IPS-NIHi7 (cell line): ENCODE data around the gene FFAR3.
"Not testable (repeated sequence)": the region's sequence is repeated elsewhere in the genome, so short reads cannot be mapped to it uniquely, and the experiment has no call there.

ENCODE experiments used
- DNase-seq: peaks from one replicate; pipeline ENCODE4 v3.0.0; 2012; ENCODE audit warnings: mixed read lengths; ENCODE audit errors: extremely low spot score

Gene FFAR3

GRCh38 chr19:35375505-35376307, 17.4 kb downstream of the FFAR3 start:
- DNase-seq, result no peak

- no peak for DNase-seq
Measured at GRCh38 chr19:35377656-35378055, 19.4 kb downstream of the FFAR3 start.

GRCh38 chr19:35378356-35378755, 20.1 kb downstream of the FFAR3 start:
- no peak for DNase-seq

- not testable (repeated sequence) for DNase-seq
Measured at GRCh38 chr19:35379545-35379944, 21.3 kb downstream of the FFAR3 start.

DNA sequence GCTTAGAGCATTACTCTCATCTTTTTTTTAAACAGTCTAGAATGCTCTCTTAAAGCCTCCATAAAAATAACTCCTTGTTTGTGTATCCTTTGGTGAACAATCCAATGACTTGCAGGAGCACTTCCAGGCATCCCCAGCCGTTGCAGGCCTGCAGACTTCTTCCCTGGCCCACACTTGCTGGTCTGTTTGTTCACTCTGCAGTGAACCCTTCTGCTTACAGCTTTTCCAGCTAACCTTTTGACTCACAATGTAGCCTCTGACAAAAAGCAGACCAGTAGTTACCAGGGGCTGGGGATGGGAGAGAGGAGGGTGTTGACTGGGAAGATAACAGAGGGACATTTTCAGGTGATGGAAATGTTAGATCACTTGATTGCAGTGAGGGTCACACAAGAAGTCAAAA, 21.7 kb downstream of the FFAR3 start:
- no peak for DNase-seq

- no peak for DNase-seq
Measured at GRCh38 chr19:35380450-35381124, 22.3 kb downstream of the FFAR3 start.

DNA sequence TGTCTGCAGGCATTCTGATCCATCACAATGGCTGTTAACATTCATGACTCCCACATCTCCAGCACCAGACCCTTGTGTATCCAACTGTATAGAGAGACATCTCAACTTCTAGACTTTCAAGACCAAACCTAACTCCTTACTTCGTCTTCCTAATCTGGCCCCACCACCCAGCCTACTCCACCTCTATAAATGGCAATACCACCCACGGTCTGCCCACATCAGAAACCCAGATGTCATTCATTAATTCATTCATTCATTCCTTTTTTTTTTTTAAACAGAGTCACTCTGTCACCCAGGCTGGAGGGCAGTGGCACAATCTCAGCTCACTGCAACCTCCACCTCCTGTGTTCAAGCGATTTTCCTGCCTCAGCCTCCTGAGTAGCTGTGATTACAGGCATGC, 23.1 kb downstream of the FFAR3 start:
- DNase-seq, result no peak

- no peak for DNase-seq
Measured at GRCh38 chr19:35381926-35382325, 23.7 kb downstream of the FFAR3 start.

DNA sequence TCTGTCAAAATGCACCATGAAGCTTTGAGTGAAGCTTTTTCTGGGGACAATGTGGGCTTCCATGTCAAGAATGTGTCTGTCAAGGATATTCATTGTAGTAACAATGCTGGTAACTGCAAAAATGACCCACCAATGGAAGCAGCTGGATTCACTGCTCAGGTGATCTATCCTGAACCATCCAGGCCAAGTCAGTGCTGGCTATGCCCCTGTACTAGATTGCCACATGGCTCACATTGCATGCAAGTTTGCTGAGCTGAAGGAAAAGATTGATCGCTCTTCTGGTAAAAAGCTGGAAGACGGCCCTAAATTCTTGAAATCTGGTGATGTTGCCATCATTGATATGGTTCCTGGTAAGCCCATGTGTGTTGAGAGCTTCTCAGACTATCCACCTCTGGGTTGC, 25.3 kb downstream of the FFAR3 start:
- no peak for DNase-seq

DNA sequence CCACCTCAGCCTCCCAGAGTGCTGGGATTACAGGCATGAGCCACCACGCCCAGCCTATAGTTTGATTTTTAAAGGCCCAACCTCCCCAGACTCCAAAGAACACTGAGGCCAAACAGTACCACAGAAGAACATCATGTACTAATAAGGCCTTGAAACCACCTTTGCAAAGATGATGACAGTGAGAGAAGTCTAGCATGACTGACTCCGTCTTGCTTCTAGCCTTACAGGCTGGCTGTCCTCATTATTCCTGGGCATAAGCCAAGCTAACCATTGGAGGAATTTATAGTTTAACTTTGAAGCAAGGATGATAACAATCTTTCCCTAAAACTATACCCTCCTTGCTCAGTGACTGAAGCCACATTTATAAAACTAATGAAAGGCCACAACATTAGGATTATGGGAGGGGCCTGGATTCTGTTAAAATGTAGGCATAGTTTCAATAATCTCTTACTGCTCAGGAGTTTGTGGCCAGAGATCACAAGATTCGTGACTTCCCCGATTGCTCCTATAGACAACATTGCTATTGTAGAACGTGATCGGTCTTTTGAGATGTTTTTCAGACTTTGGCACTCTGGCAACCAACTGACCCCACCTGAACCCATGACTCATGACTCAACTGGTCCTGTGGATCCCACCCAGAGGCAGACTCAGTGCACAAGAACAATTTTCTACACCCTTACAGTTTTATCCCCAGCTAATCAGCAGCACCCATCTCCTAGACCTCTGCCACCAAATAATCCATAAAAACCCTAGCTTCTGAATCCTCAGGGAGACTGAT, 30.2 kb downstream of the FFAR3 start:
- DNase-seq, result no peak

DNA sequence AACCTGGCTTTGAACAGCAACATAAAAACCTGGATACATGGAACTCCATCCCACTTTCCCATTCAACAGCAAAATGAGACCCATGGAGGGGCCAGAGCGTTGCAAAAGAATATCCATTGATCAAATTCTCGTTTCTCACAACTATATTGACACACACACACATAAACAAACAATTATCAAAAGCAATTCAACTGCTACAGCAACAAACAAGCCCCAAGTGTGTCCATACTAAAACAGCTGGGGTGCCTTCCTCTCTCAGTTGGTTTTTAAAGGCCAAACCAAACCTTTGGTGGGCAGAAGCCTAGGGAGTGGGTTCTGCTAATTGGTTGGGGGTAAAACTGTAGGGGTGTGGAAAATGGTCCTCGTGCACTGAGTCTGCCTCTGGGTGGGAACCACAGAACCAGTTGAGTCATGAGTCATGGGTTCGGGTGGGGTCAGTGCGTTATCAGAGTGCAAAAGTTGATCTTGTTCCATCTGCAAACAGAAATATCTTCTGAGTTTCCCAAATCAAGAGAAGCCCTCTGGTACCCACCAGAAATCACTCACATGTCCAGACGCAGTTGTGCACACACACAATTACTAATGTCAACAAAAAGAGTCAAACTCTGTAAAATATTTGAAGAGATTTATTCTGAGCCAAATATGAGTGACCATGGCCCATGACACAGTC, 31.1 kb downstream of the FFAR3 start:
- DNase-seq, result no peak

DNA sequence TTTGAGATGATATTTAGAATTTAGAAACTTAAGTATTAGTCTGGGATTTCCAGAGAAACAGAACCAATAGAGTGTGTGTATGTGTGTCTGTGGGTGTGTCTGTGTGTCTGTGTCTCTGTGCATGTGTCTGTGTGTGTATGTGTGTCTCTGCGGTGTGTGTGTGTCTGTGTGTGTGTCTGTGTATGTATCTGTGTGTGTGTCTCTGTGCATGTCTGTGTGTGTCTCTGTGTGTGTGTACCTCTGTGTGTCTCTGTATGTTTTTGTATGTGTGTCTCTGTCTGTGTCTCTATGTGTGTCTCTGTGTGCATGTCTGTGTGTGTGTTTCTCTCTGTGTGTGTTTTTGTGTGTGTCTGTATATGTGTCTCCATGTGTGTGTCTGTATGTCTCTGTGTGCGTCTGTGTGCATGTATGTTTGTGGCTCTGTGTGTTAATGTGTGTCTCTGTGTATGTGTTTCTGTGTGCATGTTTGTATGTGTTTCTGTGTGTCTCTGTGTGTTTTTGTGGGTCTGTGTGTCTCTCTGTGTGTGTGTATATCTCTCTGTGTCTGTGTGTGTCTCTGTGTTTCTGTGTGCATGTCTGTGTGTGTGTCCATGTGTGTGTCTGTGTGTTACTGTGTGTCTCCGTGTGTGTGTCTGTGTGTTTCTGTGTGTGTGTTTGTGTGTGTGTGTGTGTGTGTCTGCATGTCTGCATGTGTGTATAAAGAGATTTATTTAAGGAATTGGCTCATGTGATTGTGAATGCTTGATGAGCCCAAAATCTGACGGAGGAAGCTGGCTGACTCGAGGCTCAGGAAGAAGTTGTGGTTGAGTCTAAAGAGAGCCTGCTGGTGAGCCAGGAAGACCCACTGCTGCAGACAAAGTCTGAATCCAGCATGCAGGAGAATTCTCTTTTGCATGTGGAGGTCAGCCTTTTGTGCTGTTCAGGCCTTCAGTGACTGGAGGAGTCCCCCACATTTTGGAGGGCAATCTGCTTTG, 34.8 kb downstream of the FFAR3 start:
- DNase-seq, result no peak

- DNase-seq, result peak; percentile 43
Measured at GRCh38 chr19:35395382-35396199, 37.3 kb downstream of the FFAR3 start.

GRCh38 chr19:35396240-35396885, 38.1 kb downstream of the FFAR3 start:
- no peak for DNase-seq

DNA sequence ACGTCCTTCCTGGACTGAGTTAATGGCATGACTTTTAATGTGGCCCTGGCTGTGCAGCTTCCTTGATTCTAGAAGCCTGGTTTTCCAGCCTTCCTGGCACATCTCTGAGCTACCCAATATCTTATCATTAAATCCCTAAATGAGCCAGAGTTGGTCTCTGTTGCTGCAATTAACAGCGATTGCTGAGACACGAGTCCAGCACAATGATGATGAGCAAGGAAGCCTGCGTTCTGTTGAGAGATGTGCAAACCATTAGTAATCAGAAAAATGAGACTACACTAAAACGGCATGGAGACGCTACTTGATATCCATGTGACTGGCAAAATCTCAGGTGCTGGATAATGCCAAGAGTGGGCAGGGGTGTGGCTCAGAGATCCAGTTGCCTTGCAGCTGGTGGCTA, 38.8 kb downstream of the FFAR3 start:
- DNase-seq, result no peak

GRCh38 chr19:35398570-35398969, 40.3 kb downstream of the FFAR3 start:
- DNase-seq, result no peak

- no peak for DNase-seq
Measured at GRCh38 chr19:35399231-35399630, 41.0 kb downstream of the FFAR3 start.

- no peak for DNase-seq
Measured at GRCh38 chr19:35399948-35400772, 41.9 kb downstream of the FFAR3 start.

- DNase-seq, result no peak
Measured at GRCh38 chr19:35400773-35401100, 42.5 kb downstream of the FFAR3 start.
